HepG2 (cell line): ENCODE results near the gene TARS3. TPM values are rescaled to one million over a fixed set of nuclear protein-coding genes. Genes with fewer than 3 reads are reported as not detected.

Experiments used
- BHLHE40 ChIP-seq: IDR thresholded peaks from 2 replicates; pipeline ENCODE4 v1.6.1; 2011; ENCODE audit warnings: low read length, improper control_type of control experiment
- FOXM1 ChIP-seq: sonication (generic); formaldehyde crosslinking; IDR thresholded peaks from 2 replicates; pipeline ENCODE4 v1.5.0; 2020; ENCODE audit warnings: missing genetic modification reagents
- MYC ChIP-seq: sonication (generic); formaldehyde crosslinking; IDR thresholded peaks from 2 replicates; pipeline ENCODE4 v1.9.0; 2021; ENCODE audit warnings: missing genetic modification reagents, borderline replicate concordance
- ZNF24 ChIP-seq: fragments of 450-650 bp; IDR thresholded peaks from 2 replicates; pipeline ENCODE4 v1.6.1; 2017; ENCODE audit warnings: antibody characterized with exemption, mild to moderate bottlenecking
- ZNF3 ChIP-seq: IDR thresholded peaks from 2 replicates; pipeline ENCODE4 v1.7.0; 2017; ENCODE audit warnings: inconsistent platforms
- ZNF672 ChIP-seq: sonication (generic); formaldehyde crosslinking; IDR thresholded peaks from 2 replicates; pipeline ENCODE4 v1.8.1; 2022; ENCODE audit warnings: missing genetic modification reagents
- ZNF792 ChIP-seq: IDR thresholded peaks from 2 replicates; pipeline ENCODE4 v1.6.1; 2016
- ZNF841 ChIP-seq: sonication (generic); formaldehyde crosslinking; IDR thresholded peaks from 2 replicates; pipeline ENCODE4 v1.8.1; 2023; ENCODE audit warnings: missing genetic modification reagents, borderline replicate concordance
- polyA plus RNA-seq, 8 experiments: library from polyadenylated mRNA; depleted of rRNA in 3 of 8; stranded (reverse) in 7 of 8; unstranded in 1 of 8; fragments of >200 nt; fragmentation: Illumina TruSeq in 4 of 8; extraction: Trizol in 4 of 8; gene quantifications; 2 replicates each; pipeline versions ENCODE4 v1.2.1 to v1.2.3, GENCODE V29; 2011 to 2016; ENCODE audit warnings: low read depth in 4 of 8, missing spikeins in 1 of 8, mixed read lengths in 1 of 8; ENCODE audit not compliant: insufficient read depth in 1 of 8
- total RNA-seq, 5 experiments: library from RNA; depleted of rRNA; stranded (reverse); fragments of >200 nt; fragmentation: Illumina TruSeq; extraction: Trizol; gene quantifications; 2 replicates each; pipeline ENCODE4 v1.2.3, GENCODE V29; 2016; ENCODE audit warnings: low read depth in 1 of 5
- TF ChIP-seq, protein P1 (sequence below): sonication (generic); formaldehyde crosslinking; IDR thresholded peaks from 2 replicates; pipeline ENCODE4 v1.5.0; 2020; ENCODE audit warnings: mild to moderate bottlenecking, missing genetic modification reagents, borderline replicate concordance
- TF ChIP-seq, protein P2 (sequence below): IDR thresholded peaks from 2 replicates; pipeline ENCODE4 v1.6.1; 2016; ENCODE audit warnings: missing genetic modification reagents, missing compliant biosample characterization
- TF ChIP-seq, protein P3 (sequence below): IDR thresholded peaks from 2 replicates; pipeline ENCODE4 v1.4.0; 2020; ENCODE audit warnings: mild to moderate bottlenecking, missing genetic modification reagents
- TF ChIP-seq, protein P4 (sequence below): sonication (generic); formaldehyde crosslinking; IDR thresholded peaks from 2 replicates; pipeline ENCODE4 v1.8.1; 2023; ENCODE audit warnings: mild to moderate bottlenecking, inconsistent platforms, moderate library complexity, missing genetic modification reagents, borderline replicate concordance

Gene TARS3
- total and polyA plus RNA-seq, 2 of the 13 experiments (the other 11 are each of a cell fraction or from before 2014, with no cell fraction given) = 4.1 to 11.7 TPM

DNA sequence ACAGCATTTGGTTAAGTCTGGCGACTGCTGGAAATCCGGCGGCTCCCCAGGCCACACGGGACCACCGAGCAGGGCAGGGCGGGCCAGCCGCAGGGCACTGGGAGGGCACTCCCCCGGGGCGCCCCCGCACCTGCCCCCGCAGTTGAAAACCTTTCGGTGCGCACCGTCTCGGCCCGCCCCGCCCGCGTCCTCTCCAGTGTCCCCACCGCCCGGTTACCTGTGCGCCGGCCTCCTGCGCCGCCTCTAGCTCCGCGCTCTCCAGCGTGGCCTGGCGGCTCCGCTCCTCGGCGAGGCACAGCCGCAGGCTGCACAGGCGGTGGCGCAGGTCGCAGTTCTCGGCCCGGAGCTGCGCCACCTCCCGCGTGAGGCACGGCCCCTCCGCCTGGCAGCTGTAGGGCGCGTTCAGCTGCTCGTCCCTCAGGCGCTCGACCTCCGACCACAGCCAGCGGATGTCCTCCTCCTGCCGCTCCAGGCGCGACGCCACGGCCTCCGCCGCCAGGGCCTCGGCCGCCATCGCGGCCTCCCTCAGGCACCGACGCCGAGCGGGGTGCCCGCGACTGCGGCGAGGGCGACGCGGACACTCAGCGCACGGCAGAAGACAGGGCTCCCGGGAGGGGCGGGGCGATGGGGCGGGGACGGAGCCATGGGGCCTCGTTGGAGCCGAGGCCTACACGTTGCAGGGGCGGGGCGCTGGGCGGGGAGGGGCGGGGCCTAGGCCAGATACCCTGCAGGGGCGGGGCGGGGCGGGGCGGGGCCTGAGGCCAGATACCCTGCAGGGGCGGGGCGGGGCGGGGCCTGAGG, at the start of gene TARS3 (continued):
- TF ChIP-seq, protein P1, sequence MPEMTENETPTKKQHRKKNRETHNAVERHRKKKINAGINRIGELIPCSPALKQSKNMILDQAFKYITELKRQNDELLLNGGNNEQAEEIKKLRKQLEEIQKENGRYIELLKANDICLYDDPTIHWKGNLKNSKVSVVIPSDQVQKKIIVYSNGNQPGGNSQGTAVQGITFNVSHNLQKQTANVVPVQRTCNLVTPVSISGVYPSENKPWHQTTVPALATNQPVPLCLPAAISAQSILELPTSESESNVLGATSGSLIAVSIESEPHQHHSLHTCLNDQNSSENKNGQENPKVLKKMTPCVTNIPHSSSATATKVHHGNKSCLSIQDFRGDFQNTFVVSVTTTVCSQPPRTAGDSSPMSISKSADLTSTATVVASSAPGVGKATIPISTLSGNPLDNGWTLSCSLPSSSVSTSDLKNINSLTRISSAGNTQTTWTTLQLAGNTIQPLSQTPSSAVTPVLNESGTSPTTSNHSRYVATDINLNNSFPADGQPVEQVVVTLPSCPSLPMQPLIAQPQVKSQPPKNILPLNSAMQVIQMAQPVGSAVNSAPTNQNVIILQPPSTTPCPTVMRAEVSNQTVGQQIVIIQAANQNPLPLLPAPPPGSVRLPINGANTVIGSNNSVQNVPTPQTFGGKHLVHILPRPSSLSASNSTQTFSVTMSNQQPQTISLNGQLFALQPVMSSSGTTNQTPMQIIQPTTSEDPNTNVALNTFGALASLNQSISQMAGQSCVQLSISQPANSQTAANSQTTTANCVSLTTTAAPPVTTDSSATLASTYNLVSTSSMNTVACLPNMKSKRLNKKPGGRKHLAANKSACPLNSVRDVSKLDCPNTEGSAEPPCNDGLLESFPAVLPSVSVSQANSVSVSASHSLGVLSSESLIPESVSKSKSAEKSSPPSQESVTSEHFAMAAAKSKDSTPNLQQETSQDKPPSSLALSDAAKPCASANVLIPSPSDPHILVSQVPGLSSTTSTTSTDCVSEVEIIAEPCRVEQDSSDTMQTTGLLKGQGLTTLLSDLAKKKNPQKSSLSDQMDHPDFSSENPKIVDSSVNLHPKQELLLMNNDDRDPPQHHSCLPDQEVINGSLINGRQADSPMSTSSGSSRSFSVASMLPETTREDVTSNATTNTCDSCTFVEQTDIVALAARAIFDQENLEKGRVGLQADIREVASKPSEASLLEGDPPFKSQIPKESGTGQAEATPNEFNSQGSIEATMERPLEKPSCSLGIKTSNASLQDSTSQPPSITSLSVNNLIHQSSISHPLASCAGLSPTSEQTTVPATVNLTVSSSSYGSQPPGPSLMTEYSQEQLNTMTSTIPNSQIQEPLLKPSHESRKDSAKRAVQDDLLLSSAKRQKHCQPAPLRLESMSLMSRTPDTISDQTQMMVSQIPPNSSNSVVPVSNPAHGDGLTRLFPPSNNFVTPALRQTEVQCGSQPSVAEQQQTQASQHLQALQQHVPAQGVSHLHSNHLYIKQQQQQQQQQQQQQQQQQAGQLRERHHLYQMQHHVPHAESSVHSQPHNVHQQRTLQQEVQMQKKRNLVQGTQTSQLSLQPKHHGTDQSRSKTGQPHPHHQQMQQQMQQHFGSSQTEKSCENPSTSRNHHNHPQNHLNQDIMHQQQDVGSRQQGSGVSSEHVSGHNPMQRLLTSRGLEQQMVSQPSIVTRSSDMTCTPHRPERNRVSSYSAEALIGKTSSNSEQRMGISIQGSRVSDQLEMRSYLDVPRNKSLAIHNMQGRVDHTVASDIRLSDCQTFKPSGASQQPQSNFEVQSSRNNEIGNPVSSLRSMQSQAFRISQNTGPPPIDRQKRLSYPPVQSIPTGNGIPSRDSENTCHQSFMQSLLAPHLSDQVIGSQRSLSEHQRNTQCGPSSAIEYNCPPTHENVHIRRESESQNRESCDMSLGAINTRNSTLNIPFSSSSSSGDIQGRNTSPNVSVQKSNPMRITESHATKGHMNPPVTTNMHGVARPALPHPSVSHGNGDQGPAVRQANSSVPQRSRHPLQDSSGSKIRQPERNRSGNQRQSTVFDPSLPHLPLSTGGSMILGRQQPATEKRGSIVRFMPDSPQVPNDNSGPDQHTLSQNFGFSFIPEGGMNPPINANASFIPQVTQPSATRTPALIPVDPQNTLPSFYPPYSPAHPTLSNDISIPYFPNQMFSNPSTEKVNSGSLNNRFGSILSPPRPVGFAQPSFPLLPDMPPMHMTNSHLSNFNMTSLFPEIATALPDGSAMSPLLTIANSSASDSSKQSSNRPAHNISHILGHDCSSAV = no peak
- TF ChIP-seq ZNF3 (CRISPR knock-in tag) (no peak), ZNF24 (no peak), ZNF792 (peak; percentile 61; the same call in 1 of the 2 replicates), BHLHE40 (no peak), FOXM1 (CRISPR knock-in tag) (no peak), ZNF672 (peak; percentile 79; the same call in 1 of the 2 replicates), ZNF841 (CRISPR knock-in tag) (peak; percentile 71; the same call in 1 of the 2 replicates), MYC (CRISPR knock-in tag) (peak; percentile 89)
- TF ChIP-seq, protein P2, sequence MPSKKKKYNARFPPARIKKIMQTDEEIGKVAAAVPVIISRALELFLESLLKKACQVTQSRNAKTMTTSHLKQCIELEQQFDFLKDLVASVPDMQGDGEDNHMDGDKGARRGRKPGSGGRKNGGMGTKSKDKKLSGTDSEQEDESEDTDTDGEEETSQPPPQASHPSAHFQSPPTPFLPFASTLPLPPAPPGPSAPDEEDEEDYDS = no peak; the same call in 1 of the 2 replicates
- TF ChIP-seq, protein P3, sequence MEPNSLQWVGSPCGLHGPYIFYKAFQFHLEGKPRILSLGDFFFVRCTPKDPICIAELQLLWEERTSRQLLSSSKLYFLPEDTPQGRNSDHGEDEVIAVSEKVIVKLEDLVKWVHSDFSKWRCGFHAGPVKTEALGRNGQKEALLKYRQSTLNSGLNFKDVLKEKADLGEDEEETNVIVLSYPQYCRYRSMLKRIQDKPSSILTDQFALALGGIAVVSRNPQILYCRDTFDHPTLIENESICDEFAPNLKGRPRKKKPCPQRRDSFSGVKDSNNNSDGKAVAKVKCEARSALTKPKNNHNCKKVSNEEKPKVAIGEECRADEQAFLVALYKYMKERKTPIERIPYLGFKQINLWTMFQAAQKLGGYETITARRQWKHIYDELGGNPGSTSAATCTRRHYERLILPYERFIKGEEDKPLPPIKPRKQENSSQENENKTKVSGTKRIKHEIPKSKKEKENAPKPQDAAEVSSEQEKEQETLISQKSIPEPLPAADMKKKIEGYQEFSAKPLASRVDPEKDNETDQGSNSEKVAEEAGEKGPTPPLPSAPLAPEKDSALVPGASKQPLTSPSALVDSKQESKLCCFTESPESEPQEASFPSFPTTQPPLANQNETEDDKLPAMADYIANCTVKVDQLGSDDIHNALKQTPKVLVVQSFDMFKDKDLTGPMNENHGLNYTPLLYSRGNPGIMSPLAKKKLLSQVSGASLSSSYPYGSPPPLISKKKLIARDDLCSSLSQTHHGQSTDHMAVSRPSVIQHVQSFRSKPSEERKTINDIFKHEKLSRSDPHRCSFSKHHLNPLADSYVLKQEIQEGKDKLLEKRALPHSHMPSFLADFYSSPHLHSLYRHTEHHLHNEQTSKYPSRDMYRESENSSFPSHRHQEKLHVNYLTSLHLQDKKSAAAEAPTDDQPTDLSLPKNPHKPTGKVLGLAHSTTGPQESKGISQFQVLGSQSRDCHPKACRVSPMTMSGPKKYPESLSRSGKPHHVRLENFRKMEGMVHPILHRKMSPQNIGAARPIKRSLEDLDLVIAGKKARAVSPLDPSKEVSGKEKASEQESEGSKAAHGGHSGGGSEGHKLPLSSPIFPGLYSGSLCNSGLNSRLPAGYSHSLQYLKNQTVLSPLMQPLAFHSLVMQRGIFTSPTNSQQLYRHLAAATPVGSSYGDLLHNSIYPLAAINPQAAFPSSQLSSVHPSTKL = 0 out of 2 replicates have a peak, but pooled peaks have one; percentile 14
- TF ChIP-seq, protein P4, sequence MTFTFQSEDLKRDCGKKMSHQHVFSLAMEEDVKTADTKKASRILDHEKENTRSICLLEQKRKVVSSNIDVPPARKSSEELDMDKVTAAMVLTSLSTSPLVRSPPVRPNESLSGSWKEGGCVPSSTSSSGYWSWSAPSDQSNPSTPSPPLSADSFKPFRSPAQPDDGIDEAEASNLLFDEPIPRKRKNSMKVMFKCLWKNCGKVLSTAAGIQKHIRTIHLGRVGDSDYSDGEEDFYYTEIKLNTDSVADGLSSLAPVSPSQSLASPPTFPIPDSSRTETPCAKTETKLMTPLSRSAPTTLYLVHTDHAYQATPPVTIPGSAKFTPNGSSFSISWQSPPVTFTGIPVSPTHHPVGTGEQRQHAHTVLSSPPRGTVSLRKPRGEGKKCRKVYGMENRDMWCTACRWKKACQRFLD (CRISPR knock-in tag) = peak; percentile 93
